Smooth muscle cell (in vitro differentiated cells): ENCODE results near the gene CCL27. TPM values are rescaled to one million over a fixed set of nuclear protein-coding genes. Genes with fewer than 3 reads are reported as not detected.

Experiments
- DNase-seq: peaks from one replicate; lab custom pipeline; 2025; ENCODE audit not compliant: unreplicated experiment; lab: John Stamatoyannopoulos, UW
- H2AFZ ChIP-seq: fragments of 200-600 bp; sonication (generic); 2 replicates; pipeline ENCODE4 v1.6.0; 2016; ENCODE audit warnings: antibody characterized with exemption, low read depth, mild to moderate bottlenecking
- H3F3A ChIP-seq: fragments of 200-600 bp; sonication (generic); 2 replicates; pipeline ENCODE4 v1.6.0; 2017; ENCODE audit warnings: antibody characterized with exemption, low read depth
- H3K27ac ChIP-seq: fragments of 200-600 bp; sonication (generic); 2 replicates; pipeline ENCODE4 v1.5.1; 2016; ENCODE audit warnings: low read depth, mild to moderate bottlenecking
- H3K27me3 ChIP-seq: fragments of 200-600 bp; sonication (generic); 2 replicates; pipeline ENCODE4 v1.6.1; 2016; ENCODE audit warnings: low read depth, mild to moderate bottlenecking
- H3K36me3 ChIP-seq: fragments of 200-600 bp; sonication (generic); 2 replicates; pipeline ENCODE4 v1.5.1; 2016; ENCODE audit warnings: low read depth
- H3K4me1 ChIP-seq: fragments of 200-600 bp; sonication (generic); 2 replicates; pipeline ENCODE4 v1.5.1; 2016; ENCODE audit warnings: low read depth
- H3K4me2 ChIP-seq: fragments of 200-600 bp; sonication (generic); 2 replicates; pipeline ENCODE4 v1.6.0; 2016; ENCODE audit warnings: mild to moderate bottlenecking
- H3K4me3 ChIP-seq: fragments of 200-600 bp; sonication (generic); 2 replicates; pipeline ENCODE4 v1.5.1; 2016; ENCODE audit warnings: mild to moderate bottlenecking
- H3K79me2 ChIP-seq: fragments of 200-600 bp; sonication (generic); 2 replicates; pipeline ENCODE4 v1.6.0; 2016; ENCODE audit warnings: low read depth, mild to moderate bottlenecking
- H3K9ac ChIP-seq: fragments of 200-600 bp; sonication (generic); 2 replicates; pipeline ENCODE4 v1.6.0; 2016; ENCODE audit warnings: low read depth
- H3K9me3 ChIP-seq: fragments of 200-600 bp; sonication (generic); replicated peaks from 2 replicates; pipeline ENCODE4 v1.5.1; 2016; ENCODE audit warnings: low read depth
- H4K20me1 ChIP-seq: fragments of 200-600 bp; sonication (generic); 2 replicates; pipeline ENCODE4 v1.6.0; 2016; ENCODE audit warnings: low read depth
- CTCF ChIP-seq: fragments of 200-600 bp; sonication (generic); IDR thresholded peaks from 2 replicates; pipeline ENCODE4 v1.5.1; 2017; ENCODE audit warnings: borderline replicate concordance, mild to moderate bottlenecking, antibody characterized with exemption; ENCODE audit not compliant: insufficient read depth, poor library complexity, severe bottlenecking
- WGBS: methylation state at CpG from one replicate; pipeline ENCODE4 v1.1.7; 2016; ENCODE audit warnings: low lambda C conversion rate; 5-methylcytosine and 5-hydroxymethylcytosine counted together
- polyA plus RNA-seq: library from polyadenylated mRNA; unstranded; fragments of >200 nt; fragmentation: Nextera tagmentation; extraction: Ambion mirVana; gene quantifications from 2 replicates; pipeline ENCODE4 v1.2.1, GENCODE V29; 2016
- total RNA-seq: library from RNA; depleted of rRNA; stranded (reverse); fragments of >200 nt; gene quantifications from 2 replicates; pipeline ENCODE4 v1.2.3, GENCODE V29; 2014

The CCL27 gene
- total and polyA plus RNA-seq, 2 experiments from 2014 or later: 1.0 to 3.6 TPM

GRCh38 chr9:34665067-34665380, 2.6 kb upstream of the CCL27 start:
- Histone ChIP-seq H3K36me3 (no peaks in the 10 kb centered on the region), H3K4me1 (peaks cover 10% of the 10 kb centered on the region), H3F3A (peaks cover 8% of the 10 kb centered on the region), H3K27ac (peak overlapping the region; percentile 64), H3K9ac (peak overlapping the region; percentile 18), H3K4me3 (peak overlapping the region; percentile 74), H3K27me3 (no peaks in the 10 kb centered on the region), H3K4me2 (peak overlapping the region; percentile 86), H3K9me3 (no peaks in the 10 kb centered on the region), H4K20me1 (no peaks in the 10 kb centered on the region), H2AFZ (no peak overlapping the region), H3K79me2 (peaks cover 5% of the 10 kb centered on the region)
- WGBS: under 1% methylated on average over 26 of the region's 26 CpGs
- no peak for DNase-seq
- no peak for TF ChIP-seq CTCF

GRCh38 chr9:34664281-34665066, 2.0 kb upstream of the CCL27 start:
- Histone ChIP-seq H4K20me1 (no peaks in the 10 kb centered on the region), H3K9ac (peak overlapping the region; percentile 18), H3K79me2 (peaks cover 5% of the 10 kb centered on the region), H3K4me1 (peaks cover 10% of the 10 kb centered on the region), H3F3A (peaks cover 8% of the 10 kb centered on the region), H3K4me3 (peak overlapping the region; percentile 74), H3K27me3 (no peaks in the 10 kb centered on the region), H3K27ac (peak overlapping the region; percentile 64), H3K36me3 (no peaks in the 10 kb centered on the region), H2AFZ (no peak overlapping the region), H3K4me2 (peak overlapping the region; percentile 86), H3K9me3 (no peaks in the 10 kb centered on the region)
- TF ChIP-seq CTCF: peak; percentile 69
- peak; percentile 39 for DNase-seq
- WGBS: 6% methylated on average over 18 of the region's 18 CpGs

- no peak for TF ChIP-seq CTCF
- H3F3A ChIP-seq: peaks cover 8% of the 10 kb centered on the region
- peak overlapping the region; percentile 31 for H3K27ac ChIP-seq
- no peaks in the 10 kb centered on the region for H4K20me1 ChIP-seq
- no peaks in the 10 kb centered on the region for H3K36me3 ChIP-seq
- H3K9me3 ChIP-seq: no peaks in the 10 kb centered on the region
- H3K4me2 ChIP-seq: no peak overlapping the region
- no peak overlapping the region for H3K9ac ChIP-seq
- no peak for DNase-seq
- peaks cover 10% of the 10 kb centered on the region for H3K4me1 ChIP-seq
- no peak overlapping the region for H2AFZ ChIP-seq
- no peak overlapping the region for H3K4me3 ChIP-seq
- peaks cover 5% of the 10 kb centered on the region for H3K79me2 ChIP-seq
- H3K27me3 ChIP-seq: no peaks in the 10 kb centered on the region
Measured at GRCh38 chr9:34663303-34663605, 797 bp upstream of the CCL27 start.

- Histone ChIP-seq H3K27ac (no peak overlapping the region), H3K36me3 (no peaks in the 10 kb centered on the region), H3K4me3 (no peak overlapping the region), H3K9me3 (no peaks in the 10 kb centered on the region), H3K9ac (no peak overlapping the region), H3F3A (peaks cover 6% of the 10 kb centered on the region), H3K27me3 (no peaks in the 10 kb centered on the region), H3K79me2 (no peaks in the 10 kb centered on the region), H3K4me2 (no peak overlapping the region), H2AFZ (no peak overlapping the region), H3K4me1 (peaks cover 4% of the 10 kb centered on the region), H4K20me1 (no peaks in the 10 kb centered on the region)
- no peak for DNase-seq
- no peak for TF ChIP-seq CTCF
- 92% methylated on average over 8 of the region's 8 CpGs for WGBS
Measured at GRCh38 chr9:34659592-34660253, 2.7 kb downstream of the CCL27 start.
